OCI-LY7 (cell line): ENCODE results near the gene SIK2. TPM values are rescaled to one million over a fixed set of nuclear protein-coding genes. Genes with fewer than 3 reads are reported as not detected.

Experiments used
- BruUV-seq: library from RNA; stranded (reverse); fragments of 400-500 nt; replicated peaks from 2 replicates; lab custom pipeline; 2021; lab: Mats Ljungman, UMichigan
- CTCF ChIA-PET: fragments of 300-600 bp; sonication (Branson Sonifier 250); formaldehyde crosslinking; loops from one replicate; lab custom pipeline; 2022; ENCODE audit warnings: antibody characterized with exemption; ENCODE audit not compliant: unreplicated experiment; lab: Charles Lee
- POLR2A ChIA-PET: fragments of 300-600 bp; sonication (Branson Sonifier 250); formaldehyde crosslinking; loops from one replicate; lab custom pipeline; 2022; ENCODE audit warnings: antibody characterized with exemption; lab: Charles Lee
- DNase-seq: peaks from one replicate; pipeline ENCODE4 v3.0.0-alpha.2; 2015; ENCODE audit warnings: low spot score
- H2AFZ ChIP-seq: fragments of 200-600 bp; sonication (generic), shearing (Covaris generic); 2 replicates; pipeline ENCODE4 v1.6.1; 2014; ENCODE audit warnings: mild to moderate bottlenecking, antibody characterized with exemption, low read length, moderate library complexity
- H3K27ac ChIP-seq: fragments of 200-600 bp; sonication (generic); 2 replicates; pipeline ENCODE4 v1.5.1; 2014; ENCODE audit warnings: mixed run types, low read depth, mild to moderate bottlenecking, moderate library complexity, low read length, inconsistent platforms; ENCODE audit not compliant: poor library complexity, severe bottlenecking
- H3K36me3 ChIP-seq: fragments of 200-600 bp; sonication (generic); 2 replicates; pipeline ENCODE4 v1.6.1; 2014; ENCODE audit warnings: mild to moderate bottlenecking, antibody characterized with exemption, low read length, moderate library complexity, mixed read lengths; ENCODE audit not compliant: insufficient read depth
- H3K4me1 ChIP-seq: fragments of 200-600 bp; sonication (generic); 2 replicates; pipeline ENCODE4 v1.5.1; 2014; ENCODE audit warnings: mild to moderate bottlenecking, low read length; ENCODE audit not compliant: insufficient read depth, poor library complexity, severe bottlenecking
- H3K4me2 ChIP-seq: fragments of 200-600 bp; sonication (generic); 2 replicates; pipeline ENCODE4 v1.6.1; 2014; ENCODE audit warnings: mild to moderate bottlenecking, low read length
- H3K4me3 ChIP-seq: fragments of 200-600 bp; sonication (generic); 2 replicates; pipeline ENCODE4 v1.5.1; 2014; ENCODE audit warnings: mild to moderate bottlenecking, low read depth, low read length; ENCODE audit not compliant: poor library complexity, severe bottlenecking
- H3K79me2 ChIP-seq: fragments of 200-600 bp; sonication (generic); 2 replicates; pipeline ENCODE4 v1.6.1; 2016; ENCODE audit warnings: low read depth, mild to moderate bottlenecking, low read length, moderate library complexity, mixed read lengths; ENCODE audit not compliant: insufficient read depth
- H3K9me2 ChIP-seq: fragments of 200-600 bp; sonication (generic); 2 replicates; pipeline ENCODE4 v1.6.1; 2016; ENCODE audit warnings: mild to moderate bottlenecking, low read length, mixed read lengths; ENCODE audit not compliant: insufficient read depth
- H3K9me3 ChIP-seq: fragments of 200-600 bp; sonication (generic); 2 replicates; pipeline ENCODE4 v1.6.1; 2014; ENCODE audit warnings: mild to moderate bottlenecking, mixed run types, low read length, mixed read lengths
- H4K20me1 ChIP-seq: fragments of 200-600 bp; sonication (generic); 2 replicates; pipeline ENCODE4 v1.6.1; 2014; ENCODE audit warnings: mild to moderate bottlenecking, antibody characterized with exemption, low read length, moderate library complexity, mixed read lengths; ENCODE audit not compliant: insufficient read depth
- EZH2phosphoT487 ChIP-seq: fragments of 200-600 bp; sonication (generic); IDR thresholded peaks from 2 replicates; pipeline ENCODE4 v1.6.1; 2018; ENCODE audit warnings: low read depth, borderline replicate concordance, mild to moderate bottlenecking, mixed run types, antibody characterized with exemption, low read length, moderate library complexity, mixed read lengths
- intact Hi-C: fragments of 100-400 bp; cut with micrococcal nuclease; formaldehyde crosslinking; loops from one replicate; pipeline ENCODE4 v1.10.0; 2022; ENCODE audit not compliant: unreplicated experiment
- total RNA-seq, 2 experiments: library from RNA; depleted of rRNA in 1 of 2; stranded (reverse); fragments of >200 nt in 1 of 2; shearing (Covaris generic) in 1 of 2; gene quantifications; 2 replicates each; pipeline ENCODE4 v1.2.3, GENCODE V29; 2014 to 2022
- TF ChIP-seq, protein P1 (sequence below): fragments of 200-600 bp; sonication (generic); conservative IDR thresholded peaks from 2 replicates; pipeline ENCODE4 v1.5.1; 2014; ENCODE audit warnings: mild to moderate bottlenecking, antibody characterized with exemption, low read length, moderate library complexity, mixed read lengths

SIK2 gene
- total RNA-seq, 2 experiments from 2014 or later: 9.8 to 16.9 TPM

DNA sequence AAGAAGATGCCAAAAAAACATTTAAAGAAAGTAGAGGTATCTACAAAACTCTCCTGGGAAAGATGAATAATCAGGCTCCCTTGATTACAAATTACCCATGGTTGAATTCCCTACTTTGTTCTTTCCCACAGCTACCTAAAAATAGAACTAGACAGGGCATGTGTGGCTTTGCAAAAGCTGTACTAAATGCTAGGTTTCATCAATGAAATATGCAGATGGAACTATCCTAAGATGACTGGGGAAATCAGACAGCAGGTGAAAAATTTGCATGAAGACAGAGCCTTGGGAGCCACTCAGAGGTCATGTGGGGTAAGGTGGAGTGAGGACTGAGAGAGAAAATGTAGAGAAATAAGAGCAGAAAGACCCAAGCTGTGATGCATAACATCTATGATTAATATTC is 47.0 kb upstream of the SIK2 start:
- no peak overlapping the region for H3K27ac ChIP-seq
- H3K79me2 ChIP-seq: no peaks in the 10 kb centered on the region
- H3K9me3 ChIP-seq: peaks cover 16% of the 10 kb centered on the region
- H3K4me3 ChIP-seq: no peak overlapping the region
- H3K4me1 ChIP-seq: peaks cover 4% of the 10 kb centered on the region
- no TSS peak for BruUV-seq
- H3K4me2 ChIP-seq: no peak overlapping the region
- DNase-seq: no peak
- H2AFZ ChIP-seq: no peak overlapping the region
- H3K36me3 ChIP-seq: no peaks in the 10 kb centered on the region
- no peaks in the 10 kb centered on the region for H4K20me1 ChIP-seq
- CTCF ChIA-PET: no interaction called here
- POLR2A ChIA-PET: no interaction called here
- intact Hi-C loops: loop anchor here (10.0 kb wide), 1 partner anchor 100 kb away; no protein-coding TSS in a partner anchor
- TF ChIP-seq, protein P1, sequence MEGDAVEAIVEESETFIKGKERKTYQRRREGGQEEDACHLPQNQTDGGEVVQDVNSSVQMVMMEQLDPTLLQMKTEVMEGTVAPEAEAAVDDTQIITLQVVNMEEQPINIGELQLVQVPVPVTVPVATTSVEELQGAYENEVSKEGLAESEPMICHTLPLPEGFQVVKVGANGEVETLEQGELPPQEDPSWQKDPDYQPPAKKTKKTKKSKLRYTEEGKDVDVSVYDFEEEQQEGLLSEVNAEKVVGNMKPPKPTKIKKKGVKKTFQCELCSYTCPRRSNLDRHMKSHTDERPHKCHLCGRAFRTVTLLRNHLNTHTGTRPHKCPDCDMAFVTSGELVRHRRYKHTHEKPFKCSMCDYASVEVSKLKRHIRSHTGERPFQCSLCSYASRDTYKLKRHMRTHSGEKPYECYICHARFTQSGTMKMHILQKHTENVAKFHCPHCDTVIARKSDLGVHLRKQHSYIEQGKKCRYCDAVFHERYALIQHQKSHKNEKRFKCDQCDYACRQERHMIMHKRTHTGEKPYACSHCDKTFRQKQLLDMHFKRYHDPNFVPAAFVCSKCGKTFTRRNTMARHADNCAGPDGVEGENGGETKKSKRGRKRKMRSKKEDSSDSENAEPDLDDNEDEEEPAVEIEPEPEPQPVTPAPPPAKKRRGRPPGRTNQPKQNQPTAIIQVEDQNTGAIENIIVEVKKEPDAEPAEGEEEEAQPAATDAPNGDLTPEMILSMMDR: no peak
- TF ChIP-seq EZH2phosphoT487: no peak
- no peaks in the 10 kb centered on the region for H3K9me2 ChIP-seq

DNA sequence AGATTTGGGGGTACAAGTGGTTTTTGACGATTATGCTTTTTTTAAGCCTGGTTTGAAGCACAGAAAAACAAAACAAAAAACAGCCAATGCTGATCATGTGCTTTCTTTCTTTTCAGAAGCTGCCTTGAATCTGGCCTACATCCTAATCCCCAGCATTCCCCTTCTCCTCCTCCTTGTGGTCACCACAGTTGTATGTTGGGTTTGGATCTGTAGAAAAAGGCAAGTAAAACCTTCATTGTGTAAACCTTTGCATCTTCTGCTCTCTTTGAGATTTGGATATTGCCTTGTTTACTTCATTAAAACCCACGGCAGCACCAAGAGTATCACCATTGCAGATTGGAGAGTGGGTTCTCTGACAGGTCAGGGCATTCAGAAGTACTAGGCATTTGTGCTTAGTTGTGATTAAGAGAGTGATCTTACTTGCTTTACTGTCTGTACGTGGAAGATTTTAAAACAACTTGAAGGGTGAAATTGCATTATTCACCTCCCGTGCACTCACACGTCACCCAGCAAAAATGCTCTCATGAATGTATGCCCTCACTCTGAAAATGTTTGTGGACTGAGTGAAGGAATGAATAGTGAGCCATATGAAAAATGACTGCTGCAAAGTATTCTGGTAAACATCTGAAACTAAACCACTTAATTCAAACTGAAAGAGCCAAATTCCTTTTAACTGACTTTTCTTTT is 44.7 kb upstream of the SIK2 start:
- Histone ChIP-seq H3K9me2 (no peaks in the 10 kb centered on the region), H3K4me1 (no peaks in the 10 kb centered on the region), H2AFZ (no peak overlapping the region), H3K27ac (no peak overlapping the region), H4K20me1 (no peaks in the 10 kb centered on the region), H3K4me3 (no peak overlapping the region), H3K36me3 (no peaks in the 10 kb centered on the region), H3K9me3 (peaks cover 16% of the 10 kb centered on the region), H3K4me2 (no peak overlapping the region), H3K79me2 (no peaks in the 10 kb centered on the region)
- intact Hi-C loops: loop anchor here (10.0 kb wide), 1 partner anchor 103 kb away; no protein-coding TSS in a partner anchor
- ChIA-PET CTCF (no interaction called here), POLR2A (interaction anchor here (0.7 to 1.0 kb wide), 2 partner anchors 266 to 459 kb away, joined by 3 read pairs; no protein-coding TSS in a partner anchor)
- BruUV-seq: no TSS peak
- no peak for TF ChIP-seq EZH2phosphoT487
- TF ChIP-seq, protein P1: no peak
- DNase-seq: no peak

DNA sequence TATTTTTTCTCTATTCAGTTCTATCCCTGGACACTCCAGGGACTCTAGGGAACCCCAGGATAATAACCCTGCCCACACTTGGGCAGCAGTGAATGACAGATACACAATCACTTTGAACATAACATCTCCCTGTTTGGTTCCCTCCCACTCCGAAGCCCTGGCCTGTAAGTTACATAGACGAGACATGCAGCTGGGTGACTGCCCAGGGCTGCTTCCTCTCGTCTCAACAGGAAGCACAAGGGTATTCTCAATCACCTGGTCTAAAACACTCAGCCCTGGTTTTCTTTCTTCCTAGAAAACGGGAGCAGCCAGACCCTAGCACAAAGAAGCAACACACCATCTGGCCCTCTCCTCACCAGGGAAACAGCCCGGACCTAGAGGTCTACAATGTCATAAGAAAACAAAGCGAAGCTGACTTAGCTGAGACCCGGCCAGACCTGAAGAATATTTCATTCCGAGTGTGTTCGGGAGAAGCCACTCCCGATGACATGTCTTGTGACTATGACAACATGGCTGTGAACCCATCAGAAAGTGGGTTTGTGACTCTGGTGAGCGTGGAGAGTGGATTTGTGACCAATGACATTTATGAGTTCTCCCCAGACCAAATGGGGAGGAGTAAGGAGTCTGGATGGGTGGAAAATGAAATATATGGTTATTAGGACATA is 42.3 kb upstream of the SIK2 start:
- ChIA-PET POLR2A (interaction anchor here (2.8 kb wide), 1 partner anchor 10 kb away, joined by 10 read pairs; no protein-coding TSS in a partner anchor), CTCF (no interaction called here)
- H3K9me3 ChIP-seq: peaks cover 16% of the 10 kb centered on the region
- H2AFZ ChIP-seq: no peak overlapping the region
- BruUV-seq: no TSS peak
- no peaks in the 10 kb centered on the region for H3K79me2 ChIP-seq
- H3K4me1 ChIP-seq: no peaks in the 10 kb centered on the region
- intact Hi-C loops: loop anchor here (10.0 kb wide), 1 partner anchor 105 kb away; no protein-coding TSS in a partner anchor
- H4K20me1 ChIP-seq: no peaks in the 10 kb centered on the region
- H3K4me3 ChIP-seq: no peak overlapping the region
- H3K9me2 ChIP-seq: no peaks in the 10 kb centered on the region
- no peak for TF ChIP-seq EZH2phosphoT487
- TF ChIP-seq, protein P1: no peak
- no peak overlapping the region for H3K4me2 ChIP-seq
- no peaks in the 10 kb centered on the region for H3K36me3 ChIP-seq
- H3K27ac ChIP-seq: no peak overlapping the region
- DNase-seq: no peak
